Peyer's patch (tissue), 4 donors: ENCODE data around the gene OPCML.

Source experiments
- POLR2A ChIP-seq, 2 donors: fragments of 450-650 bp; IDR thresholded peaks; one replicate each; pipeline ENCODE4 v1.5.1; 2017; ENCODE audit warnings: antibody characterized with exemption in 2 of 2, mild to moderate bottlenecking in 2 of 2, moderate library complexity in 2 of 2
- TF ChIP-seq, protein P1 (sequence below), 6 experiments: fragments of 450-650 bp in 4 of 6; fragments of 200-600 bp in 2 of 6; sonication (generic) in 1 of 6; IDR thresholded peaks; one replicate each; pipeline ENCODE4 v1.5.1; 2017 to 2019; ENCODE audit warnings: antibody characterized with exemption in 6 of 6, mild to moderate bottlenecking in 3 of 6, moderate library complexity in 1 of 6

DNA sequence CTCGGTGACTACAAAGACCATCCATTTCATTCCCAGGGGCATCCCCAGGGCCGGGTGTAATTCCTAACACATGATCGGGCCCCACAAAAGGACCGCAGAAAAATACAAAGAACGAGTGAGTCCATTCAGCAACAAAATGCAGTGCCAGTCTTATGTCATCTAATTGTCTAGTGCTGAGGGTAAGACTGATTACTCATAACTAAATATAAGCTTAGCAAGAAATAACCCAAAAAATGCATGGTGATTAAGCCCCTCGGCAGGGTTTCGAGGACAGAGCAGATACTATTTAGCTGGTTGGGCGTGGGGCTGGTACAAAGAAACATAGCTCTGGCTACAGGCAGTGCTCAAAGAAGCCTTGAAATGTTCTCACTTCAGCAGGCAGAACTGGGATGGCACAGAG lies 1078.9 kb downstream of the OPCML start:
- TF ChIP-seq, protein P1, sequence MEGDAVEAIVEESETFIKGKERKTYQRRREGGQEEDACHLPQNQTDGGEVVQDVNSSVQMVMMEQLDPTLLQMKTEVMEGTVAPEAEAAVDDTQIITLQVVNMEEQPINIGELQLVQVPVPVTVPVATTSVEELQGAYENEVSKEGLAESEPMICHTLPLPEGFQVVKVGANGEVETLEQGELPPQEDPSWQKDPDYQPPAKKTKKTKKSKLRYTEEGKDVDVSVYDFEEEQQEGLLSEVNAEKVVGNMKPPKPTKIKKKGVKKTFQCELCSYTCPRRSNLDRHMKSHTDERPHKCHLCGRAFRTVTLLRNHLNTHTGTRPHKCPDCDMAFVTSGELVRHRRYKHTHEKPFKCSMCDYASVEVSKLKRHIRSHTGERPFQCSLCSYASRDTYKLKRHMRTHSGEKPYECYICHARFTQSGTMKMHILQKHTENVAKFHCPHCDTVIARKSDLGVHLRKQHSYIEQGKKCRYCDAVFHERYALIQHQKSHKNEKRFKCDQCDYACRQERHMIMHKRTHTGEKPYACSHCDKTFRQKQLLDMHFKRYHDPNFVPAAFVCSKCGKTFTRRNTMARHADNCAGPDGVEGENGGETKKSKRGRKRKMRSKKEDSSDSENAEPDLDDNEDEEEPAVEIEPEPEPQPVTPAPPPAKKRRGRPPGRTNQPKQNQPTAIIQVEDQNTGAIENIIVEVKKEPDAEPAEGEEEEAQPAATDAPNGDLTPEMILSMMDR (IDR thresholded peaks at IDR 0.05), result no peak
- no peak for TF ChIP-seq POLR2A (IDR thresholded peaks at IDR 0.05)
